Heart right ventricle (tissue), 16 donors: Measurements from ENCODE around the gene MYO15A. TPM values are rescaled to one million over a fixed set of nuclear protein-coding genes. Genes with fewer than 3 reads are reported as not detected.

Experiments
- ATAC-seq, 8 donors: fragments of 200-7000 bp; cut with Tn5 transposase; one replicate each; pipeline ENCODE4 v1.9.1; 2020; ENCODE audit warnings: mild to moderate bottlenecking in 8 of 8, moderate library complexity in 8 of 8, moderate number of reproducible peaks in 1 of 8
- DNase-seq, 2 donors: peaks; one replicate each; pipeline ENCODE4 v3.0.0-alpha.2; 2020
- H3K27ac ChIP-seq, 10 donors: fragments of 200-600 bp; sonication (generic) in 2 of 10; one replicate each; pipeline versions ENCODE4 v1.5.0 to v1.8.0; 2020 to 2022; ENCODE audit warnings: mild to moderate bottlenecking in 3 of 10
- H3K27me3 ChIP-seq, 7 donors: fragments of 200-600 bp; one replicate each; pipeline ENCODE4 v1.8.0; 2021 to 2022; ENCODE audit warnings: mild to moderate bottlenecking in 2 of 7
- H3K36me3 ChIP-seq, 9 donors: fragments of 200-600 bp; sonication (generic) in 1 of 9; one replicate each; pipeline versions ENCODE4 v1.5.0 to v1.8.0; 2020 to 2022; ENCODE audit warnings: mild to moderate bottlenecking in 2 of 9
- H3K4me1 ChIP-seq, 9 donors: fragments of 200-600 bp; sonication (generic) in 1 of 9; one replicate each; pipeline versions ENCODE4 v1.5.0 to v1.8.0; 2020 to 2022; ENCODE audit warnings: mild to moderate bottlenecking in 4 of 9
- H3K4me3 ChIP-seq, 10 donors: fragments of 200-600 bp; sonication (generic) in 2 of 10; one replicate each; pipeline versions ENCODE4 v1.5.0 to v1.8.0; 2020 to 2022; ENCODE audit warnings: mild to moderate bottlenecking in 7 of 10, moderate library complexity in 2 of 10
- H3K9me3 ChIP-seq, 11 donors: fragments of 200-600 bp in 10 of 11; sonication (generic) in 2 of 11; one replicate each; pipeline versions ENCODE4 v1.5.0 to v1.8.0; 2013 to 2022; ENCODE audit warnings: mild to moderate bottlenecking in 2 of 11, control low read depth in 1 of 11, moderate library complexity in 1 of 11
- WGBS, 2 donors: extraction: QIAGEN DNeasy Blood & Tissue Kit; methylation state at CpG; one replicate each; pipeline ENCODE4 v1.1.7; 2013; ENCODE audit warnings: inconsistent platforms in 1 of 2; 5-methylcytosine and 5-hydroxymethylcytosine counted together
- intact Hi-C, 10 donors: fragments of 100-400 bp; cut with DNase I; formaldehyde crosslinking; loops; one replicate each; pipeline versions ENCODE4 v1.11.1 to v1.14.2; 2022
- polyA plus RNA-seq, 2 donors: library from polyadenylated mRNA; stranded (reverse); fragments of 200-250 nt; gene quantifications; one replicate each; pipeline ENCODE4 v1.2.3, GENCODE V29; 2013
- total RNA-seq, 10 donors: library from RNA; stranded (reverse); fragmentation: NEBNext Ultra II Directional in 3 of 10; extraction: Animal tissue kit (Norgen Biotek cat#: 25700) in 3 of 10; gene quantifications; one replicate each; pipeline versions ENCODE4 v1.2.1 to v1.2.4, GENCODE V29; 2021 to 2023
- TF ChIP-seq, protein P1 (sequence below), 9 donors: fragments of 200-600 bp; sonication (generic) in 2 of 9; IDR thresholded peaks; one replicate each; pipeline versions ENCODE4 v1.5.0 to v1.8.0; 2021 to 2022; ENCODE audit warnings: antibody characterized with exemption in 9 of 9, mild to moderate bottlenecking in 5 of 9, moderate library complexity in 1 of 9
- donor health status: Arrhythmogenic right ventricular cardiomyopathy.
- donor health status: ischemic (EF 13 %, LVEDD 7.1; RV severe dilation, severe dysfunction).
- donor health status: healthy with polysubstance abuse.
- donor health status: DM: no; HTN: yes; CAD: no.
- donor health status: DM: no; HTN: no; CAD: no.
- donor health status: ischemic (EF 25% LVEDD 6.9; RV normal size, moderate dysfunction).
- donor health status: ischemic (EF 25% LVEDD 5.7; RV mildly dilated, moderate dysfunction).
- donor health status: healthy.
- donor health status: DM: yes; HTN: yes; CAD: no.
- donor health status: Ischemic cardiomyopathy.
- donor health status: ischemic (EF 35%, LVEDD 5.7; RV mildly dilated, moderate dysfunction).
- donor health status: nonischemic (EF 11% LVEDD 7.7; RV severe dilation, severe dysfunction).
- donor health status: DM: yes; HTN: yes; CAD: no.
- donor health status: PGD.
- donor health status: ischemic (EF 29% LVEDD 5.4; RV normal size, mild dysfunction).
- donor health status: nonischemic (EF 23%, LVEDD 6.1; RV moderate dilation, normal function).

MYO15A gene
- total and polyA plus RNA-seq, 12 donors = 0.11 to 1.2 (median 0.27) TPM; not detected in 3

DNA sequence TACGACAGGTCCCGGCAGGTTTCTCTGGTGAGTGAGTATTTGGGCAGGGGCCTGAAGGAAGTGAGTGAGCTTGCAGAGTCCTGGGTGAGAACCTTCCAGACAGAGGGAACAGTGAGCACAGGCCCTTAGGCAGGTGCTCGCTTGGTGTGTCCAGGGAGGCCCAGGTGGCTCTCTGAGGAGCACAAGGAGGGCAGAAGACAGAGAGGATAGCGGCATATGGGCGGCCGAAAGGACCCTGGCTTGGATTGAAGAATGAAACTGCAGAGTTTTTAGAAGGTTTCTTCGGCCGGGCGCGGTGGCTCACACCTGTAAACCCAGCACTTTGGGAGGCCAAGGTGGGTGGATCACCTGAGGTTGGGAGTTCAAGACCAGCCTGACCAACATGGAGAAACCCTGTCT is 14.1 kb upstream of the MYO15A start:
- no peak for DNase-seq
- Histone ChIP-seq H3K9me3 (no peaks in the 10 kb centered on the region), H3K4me1 (peaks cover 0 to 9% (median 0%) of the 10 kb centered on the region in 9 donors), H3K4me3 (no peak overlapping the region), H3K36me3 (peaks cover 0 to 84% (median 18%) of the 10 kb centered on the region in 9 donors), H3K27ac (no peak overlapping the region), H3K27me3 (no peaks in the 10 kb centered on the region)
- WGBS, 2 donors = 92 to 98% methylated on average over 10 of the region's 10 CpGs
- intact Hi-C loops = no loop called here
- no peak for ATAC-seq
- TF ChIP-seq, protein P1, sequence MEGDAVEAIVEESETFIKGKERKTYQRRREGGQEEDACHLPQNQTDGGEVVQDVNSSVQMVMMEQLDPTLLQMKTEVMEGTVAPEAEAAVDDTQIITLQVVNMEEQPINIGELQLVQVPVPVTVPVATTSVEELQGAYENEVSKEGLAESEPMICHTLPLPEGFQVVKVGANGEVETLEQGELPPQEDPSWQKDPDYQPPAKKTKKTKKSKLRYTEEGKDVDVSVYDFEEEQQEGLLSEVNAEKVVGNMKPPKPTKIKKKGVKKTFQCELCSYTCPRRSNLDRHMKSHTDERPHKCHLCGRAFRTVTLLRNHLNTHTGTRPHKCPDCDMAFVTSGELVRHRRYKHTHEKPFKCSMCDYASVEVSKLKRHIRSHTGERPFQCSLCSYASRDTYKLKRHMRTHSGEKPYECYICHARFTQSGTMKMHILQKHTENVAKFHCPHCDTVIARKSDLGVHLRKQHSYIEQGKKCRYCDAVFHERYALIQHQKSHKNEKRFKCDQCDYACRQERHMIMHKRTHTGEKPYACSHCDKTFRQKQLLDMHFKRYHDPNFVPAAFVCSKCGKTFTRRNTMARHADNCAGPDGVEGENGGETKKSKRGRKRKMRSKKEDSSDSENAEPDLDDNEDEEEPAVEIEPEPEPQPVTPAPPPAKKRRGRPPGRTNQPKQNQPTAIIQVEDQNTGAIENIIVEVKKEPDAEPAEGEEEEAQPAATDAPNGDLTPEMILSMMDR (IDR thresholded peaks at IDR 0.05) = no peak

DNA sequence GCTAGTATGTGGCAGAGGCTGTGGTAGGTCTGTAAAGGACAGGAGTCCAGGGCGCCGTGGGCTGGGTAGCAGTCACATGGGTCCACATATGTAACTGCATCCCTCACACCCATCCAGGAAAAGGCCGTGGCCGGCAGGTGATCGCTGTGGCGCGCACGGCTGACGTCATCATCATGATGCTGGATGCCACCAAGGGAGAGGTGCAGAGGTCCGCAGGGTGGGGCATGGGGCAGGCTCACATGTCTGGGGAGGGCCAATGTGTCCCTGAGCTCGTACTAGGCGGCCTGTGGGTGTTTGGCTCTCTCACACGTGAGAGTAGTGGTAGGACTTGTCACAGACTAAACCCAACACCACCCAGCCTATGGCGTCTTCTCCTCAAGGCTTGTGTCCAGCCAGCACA is 9.0 kb upstream of the MYO15A start:
- DNase-seq (no peak), ATAC-seq (no peak)
- no peak overlapping the region for H3K27ac ChIP-seq
- H3K4me1 ChIP-seq = no peaks in the 10 kb centered on the region
- WGBS, 2 donors = 93 to 95% methylated on average over 14 of the region's 14 CpGs
- no peaks in the 10 kb centered on the region for H3K9me3 ChIP-seq
- TF ChIP-seq, protein P1 (IDR thresholded peaks at IDR 0.05) = no peak
- H3K4me3 ChIP-seq = no peak overlapping the region
- H3K36me3 ChIP-seq = peaks cover 0 to 96% (median 18%) of the 10 kb centered on the region in 9 donors
- intact Hi-C loops = no loop called here
- no peaks in the 10 kb centered on the region for H3K27me3 ChIP-seq

DNA sequence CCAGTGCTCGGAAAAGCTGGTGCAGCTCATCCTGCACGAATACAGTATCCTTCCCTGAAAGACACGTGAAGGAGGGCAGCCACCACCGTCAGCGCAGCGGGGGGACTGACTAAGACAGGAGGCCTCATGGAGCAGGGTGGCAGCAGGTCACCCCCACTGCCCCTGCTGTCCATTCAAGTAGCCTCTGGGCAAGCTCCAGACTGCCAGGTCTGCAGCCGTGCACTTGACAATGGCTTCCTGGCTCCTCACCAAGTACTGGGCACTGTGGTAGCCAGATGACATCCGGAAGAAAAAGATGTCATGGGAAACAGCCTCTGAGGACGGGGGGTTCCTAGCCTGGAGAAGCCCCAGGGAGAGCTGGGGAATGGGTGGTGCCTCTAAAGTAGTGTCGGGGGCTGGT is 7.9 kb upstream of the MYO15A start:
- TF ChIP-seq, protein P1 (IDR thresholded peaks at IDR 0.05) = no peak
- Histone ChIP-seq H3K27ac (no peak overlapping the region), H3K27me3 (no peaks in the 10 kb centered on the region), H3K4me1 (no peaks in the 10 kb centered on the region), H3K4me3 (no peak overlapping the region), H3K9me3 (no peaks in the 10 kb centered on the region), H3K36me3 (peaks cover 0 to 97% (median 18%) of the 10 kb centered on the region in 9 donors)
- WGBS, 2 donors = 79 to 88% methylated on average over 10 of the region's 10 CpGs
- DNase-seq (no peak), ATAC-seq (no peak)
- intact Hi-C loops = no loop called here

DNA sequence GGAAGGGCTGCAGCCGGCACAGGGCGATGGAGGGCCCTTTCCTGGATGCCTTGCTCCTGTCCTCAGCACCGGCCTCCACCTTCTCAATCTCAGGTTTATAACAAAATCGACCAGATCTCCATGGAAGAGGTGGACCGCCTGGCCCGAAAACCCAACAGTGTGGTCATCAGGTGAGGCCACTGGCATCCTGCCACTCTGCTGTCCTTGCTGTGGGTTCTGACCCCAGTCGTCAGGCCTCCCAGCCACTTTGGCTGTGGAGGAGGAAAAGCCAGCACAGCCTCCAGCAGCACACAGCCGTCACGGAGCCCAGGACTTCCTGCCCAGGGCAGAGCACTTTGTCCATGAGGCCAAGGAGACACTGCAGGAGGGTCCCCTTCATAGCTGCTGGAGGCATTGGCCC is 6.7 kb upstream of the MYO15A start:
- intact Hi-C loops = no loop called here
- ATAC-seq = no peak
- no peak overlapping the region for H3K27ac ChIP-seq
- no peak for DNase-seq
- H3K27me3 ChIP-seq = no peaks in the 10 kb centered on the region
- H3K4me1 ChIP-seq = no peaks in the 10 kb centered on the region
- H3K36me3 ChIP-seq = peaks cover 0 to 97% (median 18%) of the 10 kb centered on the region in 9 donors
- TF ChIP-seq, protein P1 (IDR thresholded peaks at IDR 0.05) = no peak
- no peak overlapping the region for H3K4me3 ChIP-seq
- no peaks in the 10 kb centered on the region for H3K9me3 ChIP-seq
- 83 to 85% methylated on average over 9 of the region's 9 CpGs for WGBS, 2 donors
